ENCODE results near the gene JUP. TPM values are rescaled to one million over a fixed set of nuclear protein-coding genes. Genes with fewer than 3 reads are reported as not detected.

Gene JUP
- polyA plus RNA-seq, 1 of the 3 experiments (the other 2 are of a cell fraction): 13.0 TPM

- Histone ChIP-seq H3K9me3 (no peaks in the 10 kb centered on the region), H3K27me3 (ENCODE audit: insufficient read depth) (no peaks in the 10 kb centered on the region), H3F3A (replicated peaks; ENCODE audit: insufficient read depth) (peaks cover 4% of the 10 kb centered on the region), H3K4me3 (ENCODE audit: low read depth in 2 of 2, low read length in 1 of 2) (peak overlapping the region; percentile 64 to 66), H3K9ac (peak overlapping the region; percentile 47; the same call in 1 of the 2 replicates), H4K20me1 (ENCODE audit: insufficient read depth) (no peaks in the 10 kb centered on the region), H3K4me1 (ENCODE audit: control insufficient read depth in 1 of 2, insufficient read depth in 2 of 2, low read depth in 1 of 2, low read length in 1 of 2) (peaks cover 10 to 32% of the 10 kb centered on the region in 2 experiments; a peak in 2 of 4 replicates), H3K27ac (ENCODE audit: low read depth in 2 of 2, low read length in 1 of 2) (peak overlapping the region in 1 of 2 experiments; percentile 11; a peak in 1 of 4 replicates), H3K79me2 (ENCODE audit: insufficient read depth) (no peaks in the 10 kb centered on the region), H2AFZ (ENCODE audit: low read depth) (peak overlapping the region; percentile 69; the same call in 1 of the 2 replicates), H3K4me2 (peak overlapping the region; percentile 88), H3K36me3 (replicated peaks in 1 of 2; ENCODE audit: control insufficient read depth in 1 of 2, insufficient read depth in 2 of 2, low read length in 1 of 2) (no peaks in the 10 kb centered on the region), H3K9me2 (no peaks in the 10 kb centered on the region)
- no peak for TF ChIP-seq PBX3 (IDR thresholded peaks at IDR 0.05)
- TF ChIP-seq GATA2 (CRISPR knock-in tag; IDR thresholded peaks at IDR 0.05): no peak
- no peak for TF ChIP-seq MAX (IDR thresholded peaks at IDR 0.05; ENCODE audit: low read depth)
- no peak for TF ChIP-seq ELF1 (IDR thresholded peaks at IDR 0.05)
- TF ChIP-seq NRF1 (IDR thresholded peaks at IDR 0.05; ENCODE audit: low read depth, low read length): no peak
- no peak for TF ChIP-seq EZH2phosphoT487 (IDR thresholded peaks at IDR 0.05; ENCODE audit: borderline replicate concordance, low read depth)
- no peak for TF ChIP-seq CHD2 (IDR thresholded peaks at IDR 0.05; ENCODE audit: low read length, partially characterized antibody)
- no peak for TF ChIP-seq POLR2AphosphoS5 (IDR thresholded peaks at IDR 0.05; ENCODE audit: low read depth, low read length)
- TF ChIP-seq NFIC (IDR thresholded peaks at IDR 0.05; ENCODE audit: borderline replicate concordance): no peak
- TF ChIP-seq FOXJ3 (CRISPR knock-in tag; IDR thresholded peaks at IDR 0.05): no peak
- TF ChIP-seq RXRA (IDR thresholded peaks at IDR 0.05; ENCODE audit: borderline replicate concordance, low read depth): no peak
- no peak for TF ChIP-seq FOSL2 (IDR thresholded peaks at IDR 0.05; ENCODE audit: borderline replicate concordance, low read depth)
- no peak for TF ChIP-seq JUND (IDR thresholded peaks at IDR 0.05)
- no peak for TF ChIP-seq EP300 (IDR thresholded peaks at IDR 0.05; ENCODE audit: borderline replicate concordance in 1 of 2, low read depth in 1 of 2, low read length in 1 of 2)
- no peak for TF ChIP-seq USF1 (IDR thresholded peaks at IDR 0.05; ENCODE audit: borderline replicate concordance, low read depth)
- TF ChIP-seq RFX5 (IDR thresholded peaks at IDR 0.05; ENCODE audit: low read length): no peak
- TF ChIP-seq TEAD4 (IDR thresholded peaks at IDR 0.05; ENCODE audit: borderline replicate concordance, insufficient read depth): no peak
- TF ChIP-seq RCOR1 (IDR thresholded peaks at IDR 0.05; ENCODE audit: low read length): no peak
- no peak for TF ChIP-seq MEF2A (IDR thresholded peaks at IDR 0.05; ENCODE audit: borderline replicate concordance, low read depth)
- TF ChIP-seq IRF3 (IDR thresholded peaks at IDR 0.05; ENCODE audit: low read depth, low read length): no peak
- CTCF ChIA-PET: interaction anchor here (0.6 to 4.4 kb wide), 24 partner anchors 9 to 174 kb away, joined by 3 to 45 read pairs (median 6); partner anchors contain the start of genes FKBP10, GAST and P3H4
- POLR2A ChIA-PET: interaction anchor here (1.1 to 1.9 kb wide), 3 partner anchors 12 to 51 kb away, joined by 3 to 10 read pairs (median 5); partner anchors contain the start of gene HAP1
- 7% methylated on average over 4 of the region's 22 CpGs for WGBS (ENCODE audit: low lambda C conversion rate)
- peak; percentile 31 for DNase-seq
These were observed 668 bp downstream of the JUP start for GRCh38 chr17:41785859-41786226.
